NCI-H2081 treated with DMSO at 0.1 percent for 48 hours (cell line): Measurements from ENCODE around the gene CLK4.

Source experiments
- DNase-seq: peaks from one replicate; lab custom pipeline; 2025; lab: John Stamatoyannopoulos, UW

CLK4 gene

DNA sequence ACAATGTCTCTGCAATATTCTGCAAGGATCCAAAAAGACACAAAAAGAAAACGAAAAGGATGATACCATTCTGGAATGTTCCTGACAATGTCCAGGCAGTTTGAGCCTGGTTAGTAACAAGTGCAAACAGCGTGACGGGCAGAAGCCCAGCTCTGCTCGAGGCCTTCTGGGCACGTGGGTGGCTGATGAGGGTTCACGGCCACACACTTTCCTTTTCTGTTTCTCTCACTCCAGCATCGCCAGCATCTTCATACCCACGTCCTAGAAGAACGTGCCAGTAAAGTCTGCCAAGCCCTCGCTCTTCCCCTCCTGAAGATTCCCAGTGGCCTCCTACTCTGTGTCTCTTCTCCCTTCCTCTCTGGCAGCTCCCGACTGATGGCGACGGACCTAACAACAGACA lies 73.3 kb downstream of the CLK4 start:
- no peak for DNase-seq
